SK-N-MC (cell line): ENCODE data around the gene CFAP74.

ENCODE experiments used
- EZH2 ChIP-seq: fragments of 200-600 bp; sonication (generic); IDR thresholded peaks from one replicate; pipeline ENCODE4 v1.6.1; 2017; ENCODE audit warnings: antibody characterized with exemption
- POLR2AphosphoS5 ChIP-seq: IDR thresholded peaks from 2 replicates; pipeline ENCODE4 v1.6.1; 2012; ENCODE audit warnings: mild to moderate bottlenecking, low read depth, low read length, borderline replicate concordance

GRCh38 chr1:2019571-2020309, 16.2 kb upstream of the CFAP74 start:
- TF ChIP-seq EZH2 (no peak), POLR2AphosphoS5 (no peak)
